ENCODE results near the gene CCNC.

GRCh38 chr6:99607416-99608036 is 39.1 kb upstream of the CCNC start:
- TF ChIP-seq TP53 (CRISPR knock-in tag; IDR thresholded peaks at IDR 0.05) = no peak
- TF ChIP-seq CREM (CRISPR knock-in tag; IDR thresholded peaks at IDR 0.05) = no peak
- TF ChIP-seq CTCF (IDR thresholded peaks at IDR 0.05) = no peak
- TF ChIP-seq ZNF263 (CRISPR knock-in tag; IDR thresholded peaks at IDR 0.05; ENCODE audit: low read depth) = no peak
